ENCODE results near the gene PUM1. TPM values are rescaled to one million over a fixed set of nuclear protein-coding genes. Genes with fewer than 3 reads are reported as not detected.

PUM1 gene
- total and polyA plus RNA-seq, 10 of the 15 experiments (the other 5 are each of a cell fraction or from before 2014, with no cell fraction given) = 21.4 to 75.3 (median 42.4) TPM

- TF ChIP-seq CUX1 (IDR thresholded peaks at IDR 0.05; ENCODE audit: insufficient replicate concordance, low read depth, low read length) = no peak
- TF ChIP-seq ZNF622 (IDR thresholded peaks at IDR 0.05) = no peak
- TF ChIP-seq PML (IDR thresholded peaks at IDR 0.05; ENCODE audit: low read length) = no peak
- no peak for TF ChIP-seq FOXM1 (IDR thresholded peaks at IDR 0.05; ENCODE audit: low read depth, low read length)
- TF ChIP-seq ZZZ3 (IDR thresholded peaks at IDR 0.05; ENCODE audit: control insufficient read depth, insufficient read length, low read depth) = no peak
Measured at GRCh38 chr1:31000301-31000700, 65.2 kb downstream of the PUM1 start (continued).

- no peaks in the 10 kb centered on the region for H3K9me3 ChIP-seq (replicated peaks; ENCODE audit: control insufficient read depth, insufficient read depth, low read length)
- no peak overlapping the region for H2AFZ ChIP-seq (ENCODE audit: control insufficient read depth, low read depth, low read length)
- CTCF ChIA-PET = interaction anchor here (0.8 kb wide), 1 partner anchor 163 kb away, joined by 5 read pairs; no protein-coding TSS in a partner anchor
- RAD21 ChIA-PET (ENCODE audit: unreplicated experiment) = no interaction called here
- no peak overlapping the region for H3K4me3 ChIP-seq
- no peak for FAIRE-seq
- no TSS peak for BruUV-seq (replicated peaks)
- POLR2A ChIA-PET = interaction anchor here (1.5 kb wide), 1 partner anchor 8 kb away, joined by 3 read pairs; no protein-coding TSS in a partner anchor
- H4K20me1 ChIP-seq (ENCODE audit: control insufficient read depth, insufficient read depth) = peaks cover 2% of the 10 kb centered on the region; the same call in 1 of the 2 replicates
- peaks cover 17% of the 10 kb centered on the region for H3K4me1 ChIP-seq (ENCODE audit: control insufficient read depth, insufficient read depth, low read length)
- SMC1A ChIA-PET (ENCODE audit: uncharacterized antibody, unreplicated experiment) = interaction anchor here (0.5 kb wide), 1 partner anchor 39 kb away, joined by 3 read pairs; no protein-coding TSS in a partner anchor
- no peak for ATAC-seq
- no peak overlapping the region for H3K9ac ChIP-seq (ENCODE audit: control insufficient read depth, insufficient read depth, low read length)
- no peak overlapping the region for H3K27ac ChIP-seq (ENCODE audit: control insufficient read depth, insufficient read depth)
- WGBS (ENCODE audit: insufficient coverage, insufficient replicate concordance, low lambda C conversion rate, missing lambda C conversion rate) = 100% methylated on average over 1 of the region's 1 CpG
- no peaks in the 10 kb centered on the region for H3K27me3 ChIP-seq (replicated peaks in 1 of 2; ENCODE audit: control insufficient read depth in 2 of 2, insufficient read depth in 2 of 2, low read length in 1 of 2)
- TF ChIP-seq SMC3 (IDR thresholded peaks at IDR 0.05; ENCODE audit: borderline replicate concordance, low read length) (no peak), HDAC6 (IDR thresholded peaks at IDR 0.05; ENCODE audit: unreplicated experiment) (no peak), BRCA1 (IDR thresholded peaks at IDR 0.05; ENCODE audit: low read depth, low read length) (no peak), ZNF207 (IDR thresholded peaks at IDR 0.05; ENCODE audit: borderline replicate concordance) (no peak), SMARCA5 (IDR thresholded peaks at IDR 0.05) (no peak), SREBF2 (IDR thresholded peaks at IDR 0.05; ENCODE audit: low read length) (no peak), EGR1 (IDR thresholded peaks at IDR 0.05; ENCODE audit: borderline replicate concordance in 1 of 2, low read depth in 2 of 2, low read length in 2 of 2) (no peak)
- no peak overlapping the region; the same call in 1 of the 2 replicates for H3K4me2 ChIP-seq (ENCODE audit: control insufficient read depth, insufficient read depth)
- peaks cover 2 to 32% of the 10 kb centered on the region in 2 experiments; a peak in 3 of 4 replicates for H3K36me3 ChIP-seq (ENCODE audit: control insufficient read depth in 2 of 2, insufficient read depth in 2 of 2, low read length in 1 of 2)
- intact Hi-C loops (cut with micrococcal nuclease; ENCODE audit: unreplicated experiment) (no loop called here), in situ Hi-C loops (cut with MboI) (no loop called here)
- no peak for DNase-seq (ENCODE audit: low read depth, low spot score)
- H3K79me2 ChIP-seq (ENCODE audit: control insufficient read depth, insufficient read depth, low read length) = peaks cover 41% of the 10 kb centered on the region
Measured at GRCh38 chr1:30998887-30999286, 66.6 kb downstream of the PUM1 start.

Data from GM12878 (cell line).